NCI-H128 (cell line): ENCODE data around the gene KIFC1.

Source experiments
- DNase-seq: peaks from one replicate; lab custom pipeline; 2025; ENCODE audit not compliant: unreplicated experiment; lab: John Stamatoyannopoulos, UW

KIFC1 gene

DNA sequence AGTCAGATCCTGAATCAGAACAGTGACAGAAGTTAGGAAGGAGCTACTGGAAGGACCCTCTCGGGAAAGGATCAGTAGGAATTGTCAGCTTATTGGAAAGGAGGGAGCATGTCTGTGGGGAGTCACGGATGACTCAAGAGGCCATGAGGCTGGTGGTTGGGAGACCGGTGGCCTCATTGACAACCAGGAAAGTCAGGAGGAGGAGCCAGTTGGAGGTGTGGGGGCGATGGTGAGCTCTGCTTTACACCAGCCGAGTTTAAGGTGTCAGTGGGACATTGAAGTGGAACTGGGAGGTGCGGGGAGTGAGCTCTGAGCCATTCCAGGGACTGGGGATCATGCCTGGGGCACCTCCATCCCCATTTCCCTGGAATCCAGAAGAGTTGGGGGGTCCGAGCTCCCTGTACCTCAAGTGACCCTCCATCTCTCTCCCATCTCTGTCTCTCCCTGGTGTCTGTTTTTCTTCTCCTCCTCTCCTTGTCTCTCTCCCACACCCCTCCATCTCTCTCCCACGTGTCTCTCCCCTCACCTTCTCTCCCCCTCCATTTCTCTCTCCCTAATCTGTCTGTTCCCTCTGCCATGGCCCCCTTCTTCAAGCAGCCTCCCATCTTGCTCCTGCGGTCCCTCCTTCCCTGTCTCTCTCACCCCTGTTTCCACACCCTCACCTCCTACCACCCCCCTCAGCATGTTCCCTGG lies 48.5 kb downstream of the KIFC1 start:
- no peak for DNase-seq

DNA sequence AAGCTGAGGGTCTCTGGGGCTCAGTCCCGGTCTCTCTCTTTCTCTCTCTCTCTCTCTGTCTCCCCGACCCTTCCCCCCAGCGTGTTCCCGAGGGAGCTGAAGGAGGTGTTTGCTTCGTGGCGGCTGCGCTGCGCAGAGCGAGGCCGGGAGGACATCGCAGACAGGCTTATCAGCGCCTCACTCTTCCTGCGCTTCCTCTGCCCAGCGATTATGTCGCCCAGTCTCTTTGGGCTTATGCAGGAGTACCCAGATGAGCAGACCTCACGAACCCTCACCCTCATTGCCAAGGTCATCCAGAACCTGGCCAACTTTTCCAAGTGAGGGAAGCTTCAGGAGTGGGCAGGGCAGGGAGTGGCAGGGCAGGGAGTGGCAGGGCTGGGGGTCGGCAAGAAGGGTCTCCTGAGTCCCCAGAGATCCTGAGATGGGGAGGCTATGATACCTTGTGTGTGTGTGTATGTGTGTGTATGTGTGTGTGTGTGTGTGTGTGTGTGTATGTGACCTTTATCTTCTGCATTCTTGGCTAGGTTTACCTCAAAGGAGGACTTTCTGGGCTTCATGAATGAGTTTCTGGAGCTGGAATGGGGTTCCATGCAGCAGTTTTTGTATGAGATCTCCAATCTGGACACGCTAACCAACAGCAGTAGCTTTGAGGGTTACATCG lies 49.2 kb downstream of the KIFC1 start:
- DNase-seq: no peak

DNA sequence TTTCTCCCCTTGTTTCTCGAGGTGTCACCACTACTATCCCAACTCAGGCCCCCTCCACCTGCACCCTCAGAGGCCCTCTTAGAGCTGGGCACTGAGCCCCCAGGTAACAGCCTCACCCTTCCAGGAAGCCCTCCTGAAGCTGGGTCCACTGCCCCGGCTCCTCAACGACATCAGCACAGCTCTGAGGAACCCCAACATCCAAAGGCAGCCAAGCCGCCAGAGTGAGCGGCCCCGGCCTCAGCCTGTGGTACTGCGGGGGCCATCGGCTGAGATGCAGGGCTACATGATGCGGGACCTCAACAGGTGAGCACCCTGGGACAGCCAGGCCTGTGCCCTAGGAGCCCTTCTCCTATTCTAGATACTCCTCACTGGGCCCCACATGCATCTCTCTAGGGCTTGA lies 49.8 kb downstream of the KIFC1 start:
- DNase-seq: no peak

DNA sequence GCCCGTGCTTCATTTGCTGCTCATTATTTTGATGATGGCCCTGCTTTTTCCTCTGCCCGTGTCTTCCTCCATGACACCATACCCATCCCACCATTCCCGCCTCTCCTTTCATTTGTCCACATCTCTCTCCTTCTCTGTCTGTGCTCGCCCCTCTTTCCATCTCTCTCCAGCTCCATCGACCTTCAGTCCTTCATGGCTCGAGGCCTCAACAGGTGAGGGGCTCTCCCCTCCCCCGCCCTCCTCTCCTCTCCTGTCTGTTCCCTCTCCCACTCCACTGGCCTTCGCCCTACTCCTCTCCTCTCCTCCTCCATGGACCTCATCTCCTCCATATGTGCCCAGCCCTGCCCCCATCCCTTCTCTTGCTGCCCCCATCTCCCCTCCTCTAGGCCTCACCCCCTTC lies 50.7 kb downstream of the KIFC1 start:
- no peak for DNase-seq

DNA sequence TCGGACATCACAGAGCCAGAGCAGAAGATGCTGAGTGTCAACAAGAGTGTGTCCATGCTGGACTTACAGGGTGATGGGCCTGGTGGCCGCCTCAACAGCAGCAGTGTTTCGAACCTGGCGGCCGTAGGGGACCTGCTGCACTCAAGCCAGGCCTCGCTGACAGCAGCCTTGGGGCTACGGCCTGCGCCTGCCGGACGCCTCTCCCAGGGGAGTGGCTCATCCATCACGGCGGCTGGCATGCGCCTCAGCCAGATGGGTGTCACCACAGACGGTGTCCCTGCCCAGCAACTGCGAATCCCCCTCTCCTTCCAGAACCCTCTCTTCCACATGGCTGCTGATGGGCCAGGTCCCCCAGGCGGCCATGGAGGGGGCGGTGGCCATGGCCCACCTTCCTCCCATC lies 51.4 kb downstream of the KIFC1 start:
- DNase-seq: no peak

DNA sequence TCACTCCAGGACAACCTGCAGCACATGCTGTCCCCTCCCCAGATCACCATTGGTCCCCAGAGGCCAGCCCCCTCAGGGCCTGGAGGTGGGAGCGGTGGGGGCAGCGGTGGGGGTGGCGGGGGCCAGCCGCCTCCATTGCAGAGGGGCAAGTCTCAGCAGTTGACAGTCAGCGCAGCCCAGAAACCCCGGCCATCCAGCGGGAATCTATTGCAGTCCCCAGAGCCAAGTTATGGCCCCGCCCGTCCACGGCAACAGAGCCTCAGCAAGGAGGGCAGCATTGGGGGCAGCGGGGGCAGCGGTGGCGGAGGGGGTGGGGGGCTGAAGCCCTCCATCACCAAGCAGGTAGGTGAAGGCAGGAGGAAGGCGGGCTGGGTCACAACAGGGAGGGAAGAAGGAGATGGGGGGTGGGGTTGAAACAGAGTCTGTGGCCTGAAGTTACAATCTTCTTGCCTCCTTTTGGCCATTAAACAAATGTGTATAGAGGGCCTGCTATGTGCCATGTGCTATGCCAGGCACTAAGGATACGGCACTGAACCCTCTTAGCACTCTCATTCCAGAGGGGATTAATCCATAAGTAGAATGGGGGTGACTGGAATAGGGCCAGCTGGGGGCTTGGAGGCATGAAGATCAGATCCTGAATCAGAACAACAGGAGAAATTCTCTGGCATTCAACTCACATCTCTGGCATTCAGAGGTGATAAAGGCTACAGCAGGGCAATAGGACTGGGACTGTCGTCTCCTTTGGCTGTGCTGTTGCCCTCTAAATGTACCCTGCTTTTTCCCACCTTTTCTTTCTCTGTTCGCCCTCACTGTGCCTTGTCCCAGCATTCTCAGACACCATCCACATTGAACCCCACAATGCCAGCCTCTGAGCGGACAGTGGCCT lies 52.2 kb downstream of the KIFC1 start:
- DNase-seq: no peak

DNA sequence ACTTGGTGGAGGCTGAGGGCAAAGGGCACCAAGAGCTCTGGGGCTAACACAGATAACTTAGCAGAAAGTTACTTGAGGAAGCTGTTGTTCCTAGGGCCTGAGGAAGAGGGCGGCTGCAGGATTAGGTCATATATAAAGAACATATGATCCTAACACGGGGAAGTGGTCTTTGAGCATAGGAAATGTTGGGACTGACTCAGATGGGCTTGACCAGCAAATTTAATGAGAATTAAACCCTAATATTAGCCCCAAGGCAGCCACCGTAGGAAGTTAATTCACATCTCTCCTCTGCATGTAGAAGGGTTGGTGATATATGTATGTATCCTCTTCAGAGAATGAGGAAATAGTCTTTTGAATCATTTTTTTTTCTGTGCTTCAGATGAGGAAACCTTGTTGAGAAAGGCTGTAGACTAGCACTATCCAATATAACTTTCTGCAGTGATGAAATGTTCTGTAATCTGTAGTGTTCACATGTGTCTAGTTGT lies 53.5 kb downstream of the KIFC1 start:
- no peak for DNase-seq

DNA sequence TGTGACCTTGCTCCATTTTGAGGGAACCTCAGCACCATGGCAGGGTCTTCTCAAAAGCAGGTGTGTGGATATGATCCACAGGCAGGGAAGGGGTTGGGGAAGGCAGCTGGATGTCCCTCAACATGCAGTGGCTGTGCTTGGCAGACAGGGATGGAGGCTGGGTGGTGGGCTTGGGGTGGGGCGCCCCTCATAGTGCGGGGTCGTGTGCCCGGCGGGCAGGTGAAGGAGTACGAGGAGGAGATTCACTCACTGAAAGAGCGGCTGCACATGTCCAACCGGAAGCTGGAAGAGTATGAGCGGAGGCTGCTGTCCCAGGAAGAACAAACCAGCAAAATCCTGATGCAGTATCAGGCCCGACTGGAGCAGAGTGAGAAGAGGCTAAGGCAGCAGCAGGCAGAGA lies 54.7 kb downstream of the KIFC1 start:
- DNase-seq: no peak

DNA sequence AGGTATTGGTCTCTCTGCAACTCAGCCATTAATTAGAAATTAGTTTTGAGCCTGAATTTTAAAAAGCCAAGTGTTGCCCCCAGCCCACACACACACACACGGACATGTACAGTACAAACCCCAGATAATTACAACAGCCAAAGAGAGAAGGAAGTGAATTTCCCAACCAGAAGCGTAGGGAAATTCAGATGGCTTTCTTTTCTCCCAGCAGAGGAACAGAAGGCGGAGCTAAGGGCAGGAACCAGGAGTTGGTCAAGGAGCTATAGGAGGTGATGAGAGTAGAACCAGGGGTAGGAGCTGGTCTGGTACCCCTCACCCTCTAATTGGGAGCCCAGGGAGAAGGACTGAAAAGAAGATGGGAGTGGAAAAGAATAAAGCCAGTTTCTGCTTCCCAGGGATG lies 58.8 kb downstream of the KIFC1 start:
- no peak for DNase-seq

DNA sequence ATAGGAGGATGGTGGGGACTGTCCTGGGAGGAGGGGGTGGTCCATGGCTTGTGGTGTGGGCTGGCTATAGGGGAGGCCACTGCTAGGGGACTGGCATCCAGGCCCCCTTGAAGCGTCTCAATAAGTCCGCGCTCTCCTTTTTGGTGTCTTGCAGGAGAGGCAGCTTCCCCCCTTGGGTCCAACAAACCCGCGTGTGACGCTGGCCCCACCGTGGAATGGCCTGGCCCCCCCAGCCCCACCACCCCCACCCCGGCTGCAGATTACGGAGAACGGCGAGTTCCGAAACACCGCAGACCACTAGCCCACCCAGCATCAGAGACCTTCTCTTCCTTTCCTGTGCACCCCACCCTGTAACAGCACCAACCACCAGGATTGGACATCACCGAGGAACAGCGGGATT lies 60.0 kb downstream of the KIFC1 start:
- DNase-seq: no peak

DNA sequence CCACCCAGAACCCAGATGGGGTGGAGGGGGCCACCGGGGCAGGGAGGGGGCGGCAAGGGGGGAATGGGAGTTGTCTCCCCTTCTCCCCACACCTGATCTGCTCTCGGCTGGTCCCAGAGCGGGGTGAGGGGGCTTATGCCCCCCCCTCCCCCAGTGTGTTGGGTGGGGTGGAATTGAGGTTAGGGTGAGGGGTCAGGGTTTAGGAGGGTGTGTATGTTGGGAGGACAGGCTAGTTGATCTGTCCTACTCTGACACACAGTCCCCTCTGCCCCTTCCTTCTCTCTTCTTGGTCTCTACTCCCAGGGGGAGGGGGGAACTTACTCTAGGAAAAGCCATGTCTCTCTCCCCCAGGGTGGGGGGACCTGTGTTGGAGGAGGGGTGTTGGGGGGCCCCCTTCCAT lies 60.9 kb downstream of the KIFC1 start:
- no peak for DNase-seq

DNA sequence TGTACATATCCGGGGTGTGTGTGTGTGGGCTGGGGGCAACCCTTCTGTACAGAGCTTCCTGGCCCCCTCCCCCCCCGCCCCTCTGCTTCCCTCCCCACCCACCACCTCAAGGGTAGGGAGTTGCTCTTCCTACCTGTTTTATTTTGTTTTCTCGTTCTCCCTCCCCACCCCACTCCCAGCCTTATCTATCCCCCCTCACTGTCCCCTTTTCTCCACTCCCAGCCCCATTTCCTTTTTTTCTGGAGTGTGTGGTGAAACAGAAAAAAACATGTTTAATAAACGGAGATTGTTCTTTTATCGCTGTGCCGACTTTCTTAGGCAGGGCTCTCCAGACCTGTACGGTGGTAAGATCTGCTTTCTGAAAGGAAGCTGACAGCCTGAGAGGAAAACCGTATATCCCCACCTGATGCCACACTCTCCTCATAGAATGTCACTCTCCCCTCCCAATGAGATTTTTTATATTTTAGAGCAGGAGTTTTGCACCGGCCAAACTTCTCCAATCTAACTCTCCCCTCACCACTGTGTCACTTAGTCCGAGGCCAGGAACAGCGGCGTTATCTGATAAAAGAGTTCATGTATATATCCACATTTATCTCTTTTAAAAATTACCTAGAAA lies 61.9 kb downstream of the KIFC1 start:
- DNase-seq: no peak

DNA sequence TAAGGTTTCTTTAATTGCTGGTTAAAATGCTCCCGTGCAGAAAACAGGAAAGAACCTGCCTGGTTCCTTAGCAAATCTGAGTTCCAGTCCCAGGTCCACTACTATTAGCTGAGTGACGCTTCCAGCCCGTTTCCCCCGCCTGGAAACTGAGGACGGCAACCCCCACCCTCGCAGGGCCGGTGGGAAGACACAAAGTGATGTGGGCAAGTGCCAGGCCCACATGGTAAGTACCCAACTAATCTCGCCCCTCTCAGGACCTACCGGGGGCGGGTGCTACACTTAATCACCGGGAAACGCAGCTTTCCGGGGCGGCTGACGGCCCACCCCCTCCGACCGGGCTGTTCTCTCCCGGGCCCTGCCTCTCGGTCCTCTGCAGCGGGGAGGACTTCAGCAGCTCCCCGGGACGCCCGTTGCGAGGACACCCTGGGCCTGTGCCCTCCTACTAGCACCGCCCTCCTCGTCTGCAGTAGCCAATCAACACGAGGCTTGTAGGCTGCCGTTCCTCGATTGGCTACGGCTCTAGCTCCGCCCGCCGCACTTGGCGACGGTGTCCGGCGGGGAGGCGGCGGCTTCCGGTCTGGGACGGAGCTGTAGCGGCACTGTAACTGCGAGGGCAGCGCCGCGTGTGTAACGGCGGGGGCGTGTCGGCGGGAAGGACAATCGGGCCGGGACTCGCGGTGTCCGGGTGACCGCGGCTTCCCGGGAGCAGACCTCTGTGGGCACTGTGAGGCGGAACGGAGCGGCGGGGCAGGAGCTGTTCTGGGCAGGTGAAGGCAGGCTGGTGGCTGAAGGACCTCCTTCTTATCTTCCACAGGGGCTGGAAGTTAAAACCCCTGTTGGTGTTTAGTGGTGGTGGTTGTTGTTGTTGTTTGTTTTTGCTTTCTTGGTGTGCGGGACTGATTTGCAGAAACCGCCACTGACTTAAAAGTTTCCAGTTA lies 62.7 kb downstream of the KIFC1 start, which contains the start of gene ZBTB9:
Gene ZBTB9, plus strand, starts transcription at position 568 of the 938 bp plus-strand sequence. CDS start 525 bp downstream, outside the sequence.
- DNase-seq: peak; percentile 93

DNA sequence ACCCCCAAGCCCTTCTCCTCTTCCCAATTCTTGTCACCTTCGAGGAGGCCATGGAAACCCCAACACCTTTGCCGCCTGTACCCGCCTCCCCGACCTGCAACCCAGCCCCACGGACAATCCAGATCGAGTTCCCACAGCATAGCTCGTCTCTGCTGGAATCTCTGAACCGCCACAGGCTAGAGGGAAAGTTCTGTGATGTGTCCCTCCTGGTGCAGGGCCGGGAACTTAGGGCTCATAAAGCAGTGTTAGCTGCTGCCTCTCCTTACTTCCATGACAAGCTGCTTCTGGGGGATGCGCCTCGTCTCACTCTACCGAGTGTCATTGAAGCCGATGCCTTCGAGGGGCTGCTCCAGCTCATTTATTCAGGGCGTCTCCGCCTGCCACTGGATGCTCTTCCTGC lies 63.4 kb downstream of the KIFC1 start:
- DNase-seq: no peak

DNA sequence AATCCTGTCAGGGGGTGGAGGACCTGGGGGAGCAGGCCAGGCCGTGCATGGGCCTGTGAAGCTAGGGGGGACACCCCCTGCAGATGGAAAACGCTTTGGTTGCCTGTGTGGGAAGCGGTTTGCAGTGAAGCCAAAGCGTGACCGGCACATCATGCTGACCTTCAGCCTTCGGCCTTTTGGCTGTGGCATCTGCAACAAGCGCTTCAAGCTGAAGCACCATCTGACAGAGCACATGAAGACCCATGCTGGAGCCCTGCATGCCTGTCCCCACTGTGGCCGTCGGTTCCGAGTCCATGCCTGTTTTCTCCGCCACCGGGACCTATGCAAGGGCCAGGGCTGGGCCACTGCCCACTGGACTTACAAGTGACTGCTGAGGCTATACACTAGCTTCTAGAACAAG lies 64.5 kb downstream of the KIFC1 start:
- no peak for DNase-seq

DNA sequence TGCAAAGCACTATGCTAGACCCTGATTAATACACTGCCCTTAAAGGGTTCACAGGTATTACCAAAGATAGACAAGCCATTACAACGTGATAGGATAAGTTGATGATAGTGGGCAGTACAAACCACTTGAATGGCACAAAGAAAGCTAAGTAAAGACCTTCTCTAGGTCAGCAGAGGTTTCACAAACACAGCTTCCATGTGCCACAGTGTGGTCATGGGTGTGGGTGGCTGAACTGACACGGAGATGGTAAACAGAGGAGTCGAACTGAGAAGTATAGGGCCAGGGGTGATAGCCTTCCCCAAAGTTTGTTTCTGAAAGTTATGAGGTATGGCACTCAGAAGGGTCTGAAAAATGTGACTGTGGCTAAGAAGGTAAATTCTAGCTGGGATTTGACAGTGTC lies 67.1 kb downstream of the KIFC1 start:
- no peak for DNase-seq

DNA sequence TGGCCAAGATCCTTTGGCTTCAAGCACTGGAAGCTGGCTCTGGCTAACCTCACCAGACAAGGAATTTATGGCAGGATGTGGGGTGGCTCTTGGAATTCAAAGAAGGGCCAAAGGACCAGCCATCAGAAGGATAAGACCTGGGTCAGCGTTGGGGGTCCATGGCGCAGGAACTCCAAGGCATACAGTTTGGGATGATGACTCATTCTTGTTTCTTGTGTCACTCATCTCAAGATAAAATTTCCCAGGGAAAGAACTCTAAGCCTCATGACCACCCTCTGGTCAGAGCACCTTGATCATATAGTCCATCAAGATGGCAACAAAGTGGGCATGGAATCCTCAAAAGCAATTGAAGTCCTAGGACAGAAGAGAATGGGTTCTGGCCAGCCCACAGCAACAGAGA lies 67.6 kb downstream of the KIFC1 start:
- DNase-seq: no peak
